Activated CD4-positive, alpha-beta T cell treated with anti-CD3 and anti-CD28 coated beads, Interleukin-2, amount 50 U/mL, for 1 hour (primary cell): ENCODE results near the gene MAPK12.

Source experiments
- DNase-seq: peaks from one replicate; pipeline ENCODE4 v3.0.0-alpha.2; 2020

The MAPK12 gene

DNA sequence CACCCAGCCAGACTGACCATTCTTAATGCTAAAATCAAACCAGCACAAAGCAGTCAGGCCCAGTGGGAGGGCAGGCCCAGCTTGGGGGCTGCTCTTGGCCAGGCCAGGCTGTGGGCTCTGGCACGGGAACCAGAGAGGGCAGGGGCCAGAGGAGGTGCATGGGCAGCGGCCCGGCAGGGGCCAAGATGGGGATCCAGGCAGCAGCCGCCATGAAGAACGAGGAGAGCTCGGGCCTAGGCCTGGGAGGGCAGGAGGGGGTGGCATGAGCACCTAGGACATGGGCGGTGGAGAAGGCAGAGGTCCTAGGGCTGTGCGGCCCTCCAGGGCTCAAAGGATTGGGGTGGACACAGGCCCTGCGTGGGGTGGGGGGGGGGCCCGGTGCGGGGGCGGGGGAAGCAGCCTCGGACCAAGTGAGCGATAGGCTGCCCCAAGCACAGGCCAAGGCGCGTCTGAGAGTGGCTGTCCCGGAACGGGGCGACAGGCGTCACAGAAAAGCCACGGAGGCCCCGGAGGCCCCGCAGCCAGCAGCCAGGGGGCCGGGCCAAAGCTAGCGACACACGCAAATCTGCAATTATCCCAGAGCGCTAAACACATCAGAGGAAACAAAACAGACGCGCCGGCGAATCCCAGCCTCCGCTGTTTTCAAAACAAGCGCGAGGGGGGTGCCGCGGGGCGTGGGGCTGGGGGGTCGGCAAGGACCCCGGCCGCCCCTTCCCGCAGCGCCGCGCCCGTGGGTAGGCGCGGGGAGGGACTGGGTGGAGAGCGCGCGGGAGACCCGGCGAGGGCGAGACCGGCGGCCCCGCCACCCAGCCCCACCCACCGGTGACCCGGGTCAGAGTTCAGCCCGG, 37.7 kb upstream of the MAPK12 start:
- no peak for DNase-seq

DNA sequence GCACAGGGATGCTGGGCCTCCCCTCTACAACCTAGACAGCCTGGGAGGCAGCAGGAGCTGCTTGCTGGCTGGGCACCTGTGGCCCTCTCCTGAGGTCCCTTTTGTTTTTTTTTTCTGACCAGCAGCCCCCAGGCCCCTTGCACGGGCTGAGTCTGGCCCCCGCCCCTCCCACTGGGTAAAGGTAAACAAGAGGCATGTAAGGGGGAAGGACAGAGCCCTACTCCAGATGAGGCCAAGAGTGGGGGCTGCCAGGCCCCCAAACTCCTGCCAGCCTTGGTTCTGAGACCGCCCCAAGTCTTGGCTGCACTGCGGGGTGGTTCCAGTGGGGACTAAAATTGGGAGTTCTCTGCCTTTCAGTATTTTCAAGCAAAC, 36.8 kb upstream of the MAPK12 start:
- no peak for DNase-seq

DNA sequence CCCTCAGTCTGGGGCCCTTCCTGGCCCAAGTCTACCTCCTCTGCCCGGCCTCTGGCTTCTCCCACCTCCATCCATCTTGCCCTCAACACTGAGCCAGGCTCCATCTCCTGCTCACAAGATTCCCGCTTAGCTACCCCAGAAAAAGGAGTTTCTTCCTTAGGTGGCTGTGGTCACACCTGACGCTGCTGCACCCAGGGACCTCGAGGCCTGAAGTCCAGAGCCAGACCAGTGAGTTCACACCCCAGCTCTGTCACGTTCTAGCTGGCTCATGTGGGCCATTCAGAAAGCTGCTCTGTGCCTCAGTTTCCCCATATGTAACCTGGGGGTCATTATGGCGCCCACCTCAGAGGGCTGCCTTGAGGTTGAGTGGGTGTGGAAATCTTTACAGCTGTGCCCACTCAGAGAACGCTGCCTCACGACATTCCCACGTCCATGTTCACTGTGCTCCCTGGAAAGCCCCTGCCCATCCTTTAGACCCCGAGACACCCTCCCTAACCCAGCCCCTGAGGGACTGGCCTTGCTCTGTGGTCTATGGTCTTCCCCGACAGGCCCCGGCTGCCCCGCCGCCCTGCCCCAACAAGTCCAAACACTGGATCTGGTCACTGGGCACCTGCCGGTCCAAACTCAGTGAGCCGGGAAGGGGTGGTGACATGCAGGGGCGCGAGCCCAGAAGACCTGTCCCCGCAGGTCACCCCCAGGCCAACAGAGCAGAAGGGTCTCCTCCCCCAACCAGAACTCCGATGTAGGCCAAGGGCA, 36.2 kb upstream of the MAPK12 start:
- DNase-seq, result no peak

DNA sequence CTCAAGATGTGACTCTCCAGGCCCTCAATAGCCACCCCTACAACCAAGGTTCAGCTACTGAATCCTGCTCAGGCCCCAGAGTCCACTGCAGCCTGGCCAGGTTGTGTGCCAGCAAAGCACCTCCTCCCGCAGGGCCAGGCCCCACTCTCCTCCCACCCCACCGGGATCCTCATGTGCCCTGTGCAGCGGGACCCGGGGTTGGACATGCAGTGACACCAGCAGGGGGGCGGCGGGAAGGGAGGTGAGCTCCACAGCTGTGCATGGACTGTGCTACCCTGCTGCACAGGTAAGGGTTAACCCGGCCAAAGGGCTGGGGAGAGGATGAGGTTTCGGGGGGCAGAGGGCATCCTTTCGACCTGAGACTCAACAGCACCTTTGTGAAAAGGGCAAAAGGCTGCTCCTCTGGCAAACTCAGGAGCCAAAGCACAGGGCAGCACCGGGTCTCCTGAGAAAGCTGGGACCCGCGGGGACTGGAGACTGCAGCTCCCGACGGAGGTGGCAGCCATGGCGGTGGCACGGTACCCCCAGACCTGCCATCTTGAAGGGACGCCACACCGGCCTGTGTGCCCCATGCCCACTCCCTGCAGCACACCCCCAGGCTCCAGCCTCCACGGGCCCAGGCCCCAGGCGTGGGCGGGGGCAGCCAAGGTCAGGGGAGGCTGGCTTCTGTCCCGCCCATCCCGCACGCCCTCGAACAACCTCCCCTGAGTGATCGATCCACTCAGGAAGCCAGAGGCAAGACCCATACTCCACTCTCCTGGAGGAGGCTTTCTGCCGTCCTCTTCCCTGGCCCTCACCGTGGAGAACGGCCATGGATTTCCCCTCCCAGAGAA, 35.4 kb upstream of the MAPK12 start:
- DNase-seq, result no peak

DNA sequence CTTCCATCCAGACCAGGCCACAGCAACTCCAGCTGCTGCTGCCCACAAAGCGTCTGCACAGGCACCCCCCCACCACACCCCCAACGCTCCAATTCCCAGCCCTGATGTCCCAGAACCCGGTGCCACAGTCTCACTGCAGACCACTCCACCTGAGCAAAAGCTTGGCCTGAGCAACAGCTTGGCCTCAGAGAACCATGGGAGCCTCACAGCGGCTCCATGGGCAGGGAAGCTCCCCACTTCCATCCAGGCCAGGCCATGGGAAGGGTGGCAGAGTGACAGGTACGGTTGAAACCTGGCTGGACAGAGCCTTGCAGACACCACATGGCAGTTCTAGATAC, 32.8 kb upstream of the MAPK12 start:
- no peak for DNase-seq

DNA sequence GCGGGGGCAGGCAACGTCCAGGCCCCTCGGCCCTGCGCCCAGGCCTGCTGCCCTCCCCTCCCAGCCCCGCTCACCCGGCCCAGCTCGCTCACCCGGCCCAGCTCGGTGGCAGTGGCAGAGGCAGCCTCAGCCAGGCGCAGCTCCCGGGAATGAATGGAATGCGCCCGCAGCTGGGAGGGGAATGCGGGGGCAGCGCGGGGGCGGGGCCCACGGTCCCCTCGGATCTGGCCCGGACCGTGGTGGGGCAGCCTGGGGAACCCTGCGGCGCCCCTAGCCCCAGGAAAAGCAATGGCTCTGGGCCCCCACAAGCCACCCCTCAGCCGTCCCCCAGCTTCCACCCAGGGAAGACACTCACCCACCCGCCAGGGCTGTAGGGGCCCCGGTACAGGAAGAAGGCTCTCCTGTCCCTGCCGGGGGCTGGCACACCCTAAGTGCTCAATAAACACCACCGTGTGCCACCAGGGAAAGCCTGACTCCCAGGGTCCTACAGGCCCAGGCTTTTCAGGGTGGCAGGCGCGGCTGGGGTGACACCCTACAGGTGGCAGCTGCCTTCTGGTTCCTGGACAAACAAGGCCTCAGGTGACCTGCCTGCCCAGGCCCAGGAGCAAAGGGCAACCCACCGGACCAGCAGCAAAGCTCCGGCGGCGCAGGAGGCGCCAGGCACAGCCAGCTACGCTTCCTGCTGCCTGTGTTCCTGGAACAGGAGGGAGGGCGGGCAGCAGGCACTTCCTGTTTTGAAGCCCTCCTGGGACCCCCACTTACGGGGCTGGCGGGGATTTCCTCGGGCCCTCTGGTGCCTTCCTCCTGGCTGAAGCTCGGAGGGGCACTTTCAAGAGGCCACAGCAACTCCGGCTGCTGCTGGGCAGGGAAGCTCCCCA, 32.2 kb upstream of the MAPK12 start:
- no peak for DNase-seq

DNA sequence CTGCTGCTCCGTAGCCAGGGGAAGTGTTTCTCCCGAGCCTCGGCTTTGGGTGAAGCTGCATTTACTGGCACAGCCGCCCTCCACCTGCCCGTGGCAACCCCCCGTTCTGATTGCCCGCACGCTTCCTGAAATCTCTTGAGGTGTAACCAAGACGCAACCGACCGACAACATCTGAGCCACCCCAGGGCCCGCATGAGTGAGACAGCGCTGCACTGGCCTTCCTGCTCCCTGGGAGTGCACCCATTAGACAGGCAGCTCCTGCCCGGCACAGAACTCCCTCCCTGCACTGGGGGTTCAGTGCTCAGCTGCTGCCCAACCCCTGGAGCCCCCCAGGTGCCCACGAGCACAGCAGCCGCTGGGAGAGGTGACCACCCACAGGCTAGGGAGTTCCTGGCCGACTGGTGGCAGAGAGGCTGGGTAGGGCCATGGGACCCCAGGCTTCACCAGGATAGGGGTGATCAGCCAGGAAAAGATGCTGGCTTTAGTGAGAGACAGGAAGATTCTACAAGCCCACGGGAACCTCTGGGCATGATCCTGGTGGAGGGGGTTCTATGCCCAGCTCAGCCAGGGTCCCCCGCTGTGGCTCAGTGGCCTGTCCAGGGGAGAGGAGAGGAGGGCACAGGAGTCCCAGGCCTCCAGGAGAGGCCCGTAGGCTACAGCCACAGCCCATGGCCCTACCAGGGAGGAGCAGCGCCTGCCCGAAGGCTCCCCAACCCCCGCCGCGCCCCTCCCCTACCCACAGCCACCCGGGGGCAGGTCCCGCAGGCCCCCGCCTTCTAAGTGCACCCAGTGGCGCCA, 31.4 kb upstream of the MAPK12 start:
- no peak for DNase-seq

DNA sequence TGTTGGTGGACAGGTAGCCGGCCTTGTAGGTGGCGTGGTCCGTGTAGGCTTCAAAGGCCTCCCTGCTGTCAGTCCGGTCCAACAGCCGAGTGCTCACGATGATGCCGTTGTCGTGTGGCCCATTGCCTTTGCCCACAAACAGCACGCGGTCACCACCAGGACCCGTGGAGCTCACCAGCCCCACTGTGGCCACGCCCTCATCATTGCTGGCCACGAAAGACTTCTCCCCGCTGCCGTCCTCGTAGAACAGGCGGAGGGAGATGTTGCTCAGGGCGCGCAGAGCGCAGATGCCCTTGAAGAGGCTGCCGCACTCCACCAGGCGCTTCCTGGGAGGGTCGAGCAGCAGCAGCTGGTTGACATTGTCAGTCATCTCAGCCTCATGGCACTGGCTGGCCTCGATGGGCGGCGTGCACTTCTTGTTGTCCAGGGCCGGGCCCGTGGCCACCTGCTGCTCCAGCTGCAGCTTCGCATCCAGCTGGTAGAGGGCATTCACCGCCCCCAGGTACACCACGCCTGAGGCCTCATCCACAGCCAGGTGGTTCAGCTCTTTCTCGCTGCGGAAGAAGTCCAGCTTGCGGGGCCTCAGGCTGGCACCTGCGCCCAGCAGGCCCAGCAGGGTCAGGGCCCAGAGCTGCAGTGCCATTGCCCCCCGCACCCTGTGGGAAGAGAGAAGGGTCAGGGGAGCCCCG, 28.6 kb upstream of the MAPK12 start:
- no peak for DNase-seq

DNA sequence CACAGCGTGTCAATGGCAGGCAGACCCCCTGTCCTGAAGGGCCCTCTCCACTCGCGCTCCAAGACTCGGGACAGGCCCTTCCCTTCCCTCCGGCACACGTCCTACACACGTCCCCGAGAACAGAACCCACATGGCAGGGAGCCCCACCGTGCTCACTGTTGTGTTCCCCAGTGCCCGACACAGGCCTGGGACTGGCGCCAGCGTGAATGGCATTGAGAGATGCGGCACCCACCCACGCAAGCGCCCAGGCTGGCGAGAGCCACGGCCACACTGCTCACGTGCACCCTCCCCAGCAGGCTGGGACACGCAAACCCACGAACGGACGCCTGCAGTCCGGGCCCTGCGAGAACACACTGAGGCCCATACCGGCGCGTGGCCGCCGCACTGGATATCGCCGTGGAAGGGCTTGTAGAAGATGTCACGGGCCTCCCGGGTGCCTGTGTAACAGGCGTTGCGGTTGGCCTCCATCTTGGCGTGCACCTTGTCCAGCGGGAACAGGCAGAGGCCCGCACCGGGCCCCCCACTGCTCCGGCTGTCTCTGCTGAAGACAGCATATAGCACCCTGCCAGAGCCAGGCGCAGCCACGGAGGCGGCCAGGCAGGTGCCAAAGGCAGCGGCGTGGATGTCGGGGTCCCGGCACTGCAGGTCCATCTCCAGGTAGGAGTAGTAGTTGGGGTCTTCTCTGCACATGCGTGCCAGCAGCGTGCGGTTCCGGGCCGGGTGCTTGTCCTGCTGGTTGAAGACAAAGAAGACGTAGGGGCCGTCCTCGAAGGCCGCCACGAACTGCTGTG, 27.9 kb upstream of the MAPK12 start:
- no peak for DNase-seq

DNA sequence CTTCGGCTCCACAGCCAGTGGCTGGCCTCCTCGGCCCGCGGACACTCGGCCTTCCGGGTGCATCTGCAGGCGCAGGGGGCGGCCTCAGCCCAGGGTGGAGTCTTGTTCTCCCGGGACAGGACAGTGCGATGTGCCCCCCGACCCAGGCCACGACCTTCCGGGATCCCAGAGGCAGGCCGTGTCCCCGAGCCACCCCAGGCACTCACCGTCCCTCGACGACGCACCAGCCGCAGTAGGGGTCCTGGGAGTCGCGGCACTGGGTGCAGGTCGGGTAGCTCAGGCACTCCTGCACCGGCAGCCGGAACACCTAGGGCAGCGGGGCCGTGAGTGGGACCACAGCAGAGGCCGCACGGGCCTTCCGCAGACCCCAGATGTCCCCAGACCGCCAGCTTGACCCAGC, 26.2 kb upstream of the MAPK12 start:
- no peak for DNase-seq

DNA sequence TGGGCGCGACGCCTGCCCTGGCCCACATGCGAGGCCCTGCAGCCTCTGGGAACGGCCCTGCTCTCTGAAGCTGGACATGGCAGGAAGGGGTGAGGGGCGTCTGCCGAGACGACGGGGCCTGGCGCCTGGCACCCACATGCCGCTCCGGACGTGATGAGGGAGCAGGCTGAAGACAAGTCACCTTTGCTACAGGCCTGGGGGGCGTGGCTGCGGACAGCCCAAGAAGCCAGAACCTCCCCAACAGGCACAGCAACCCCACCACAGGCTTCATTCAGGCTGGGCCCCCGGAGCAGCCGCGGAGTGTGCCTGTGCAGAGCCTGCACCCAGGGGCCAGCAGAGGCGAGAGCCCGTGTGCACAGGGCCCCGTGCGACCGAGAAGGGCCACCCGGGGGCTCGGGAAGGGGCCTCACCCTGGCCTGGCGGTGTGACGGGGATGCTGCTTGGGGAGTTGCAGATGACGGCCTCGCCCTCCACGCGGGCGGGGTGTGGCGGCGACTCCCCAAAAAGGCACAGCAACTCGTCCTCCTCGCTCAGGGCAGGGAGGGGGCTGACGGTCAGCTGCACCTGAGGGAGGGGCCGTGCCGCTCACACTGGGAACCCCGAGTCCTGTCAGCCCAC, 25.3 kb upstream of the MAPK12 start:
- DNase-seq, result no peak

DNA sequence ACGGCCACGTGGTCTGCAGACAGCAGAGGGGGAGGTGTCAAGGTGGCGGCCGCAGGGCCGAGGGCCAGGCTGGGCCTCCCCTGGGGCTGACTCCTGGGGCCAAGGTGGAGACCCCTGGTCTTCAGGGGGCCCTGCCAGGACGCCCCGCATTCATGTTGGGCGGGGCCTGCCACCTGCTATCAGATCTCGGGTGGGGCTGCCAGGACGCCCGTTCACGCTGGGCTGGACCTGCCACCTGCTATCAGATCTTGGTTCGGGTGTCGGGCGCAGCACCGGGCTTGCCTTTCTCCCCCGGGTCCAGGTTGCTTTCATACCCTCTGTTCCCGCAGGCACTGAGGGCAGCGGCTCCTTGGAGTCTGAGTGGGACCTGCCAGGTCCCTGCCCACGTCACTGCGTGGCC, 24.8 kb upstream of the MAPK12 start:
- DNase-seq, result no peak

DNA sequence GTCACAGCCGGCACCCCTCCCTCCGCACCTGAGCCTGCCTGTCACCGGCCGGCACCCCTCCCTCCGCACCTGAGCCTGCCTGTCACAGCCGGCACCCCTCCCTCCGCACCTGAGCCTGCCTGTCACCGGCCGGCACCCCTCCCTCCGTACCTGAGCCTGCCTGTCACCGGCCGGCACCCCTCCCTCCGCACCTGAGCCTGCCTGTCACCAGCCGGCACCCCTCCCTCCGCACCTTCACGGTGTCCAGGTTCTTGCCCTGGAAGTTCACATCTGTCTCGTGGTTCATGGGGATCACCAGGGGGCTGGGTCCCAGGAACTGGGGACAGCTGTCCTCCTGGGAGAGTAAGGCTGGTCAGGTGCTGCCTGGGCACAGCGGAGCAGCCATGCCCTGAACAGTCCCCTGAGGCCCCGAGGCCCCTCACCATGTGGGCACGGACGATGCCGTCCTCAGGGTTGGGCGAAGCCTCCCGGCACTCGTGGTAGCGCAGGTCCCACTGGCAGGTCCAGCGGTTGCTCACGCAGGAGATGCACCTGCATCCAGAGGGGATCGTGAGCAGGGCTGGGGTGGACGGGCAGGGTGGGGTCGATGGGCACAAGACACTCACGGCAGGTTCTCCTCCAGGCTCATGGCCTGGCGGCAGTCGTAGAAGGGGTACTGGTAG, 24.2 kb upstream of the MAPK12 start:
- no peak for DNase-seq

DNA sequence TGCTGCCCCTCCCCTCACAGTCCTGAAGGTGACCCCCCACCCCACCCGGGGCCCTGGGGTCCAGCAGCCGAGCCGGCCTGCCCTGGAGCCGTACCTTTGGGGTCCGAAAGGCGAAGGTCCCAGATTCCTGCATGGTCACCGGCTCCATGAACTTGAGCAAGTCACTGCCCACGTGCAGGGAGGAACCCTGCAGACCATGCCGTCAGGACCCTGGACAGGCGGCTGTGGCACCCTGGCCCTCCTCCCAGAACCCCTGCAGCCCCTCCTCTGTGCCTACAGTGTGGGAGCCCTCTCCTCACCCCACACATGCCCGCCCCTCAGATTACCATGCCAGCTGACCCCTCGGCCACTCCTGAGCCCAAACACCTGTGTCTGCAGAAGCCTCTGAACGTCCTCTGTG, 23.0 kb upstream of the MAPK12 start:
- no peak for DNase-seq

DNA sequence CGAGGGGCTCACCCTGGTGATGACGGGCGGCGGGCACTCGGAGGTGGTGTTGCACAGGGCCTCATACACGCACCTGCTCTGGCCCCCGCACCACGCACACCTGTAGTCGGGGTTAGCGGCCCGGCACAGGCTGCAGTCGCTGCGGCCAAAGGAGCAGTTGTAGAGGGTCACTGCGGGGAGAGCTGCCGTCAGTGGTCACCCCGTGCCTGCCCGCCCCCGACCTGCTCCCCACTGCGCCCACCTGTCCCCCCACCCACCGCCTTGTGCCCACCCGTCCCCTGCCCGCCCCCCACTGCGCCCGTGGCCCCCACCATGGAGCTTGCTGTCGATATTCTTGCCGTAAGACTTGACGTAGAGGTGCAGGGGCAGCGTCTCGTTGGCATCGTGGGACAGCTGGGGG, 22.3 kb upstream of the MAPK12 start:
- DNase-seq, result no peak

DNA sequence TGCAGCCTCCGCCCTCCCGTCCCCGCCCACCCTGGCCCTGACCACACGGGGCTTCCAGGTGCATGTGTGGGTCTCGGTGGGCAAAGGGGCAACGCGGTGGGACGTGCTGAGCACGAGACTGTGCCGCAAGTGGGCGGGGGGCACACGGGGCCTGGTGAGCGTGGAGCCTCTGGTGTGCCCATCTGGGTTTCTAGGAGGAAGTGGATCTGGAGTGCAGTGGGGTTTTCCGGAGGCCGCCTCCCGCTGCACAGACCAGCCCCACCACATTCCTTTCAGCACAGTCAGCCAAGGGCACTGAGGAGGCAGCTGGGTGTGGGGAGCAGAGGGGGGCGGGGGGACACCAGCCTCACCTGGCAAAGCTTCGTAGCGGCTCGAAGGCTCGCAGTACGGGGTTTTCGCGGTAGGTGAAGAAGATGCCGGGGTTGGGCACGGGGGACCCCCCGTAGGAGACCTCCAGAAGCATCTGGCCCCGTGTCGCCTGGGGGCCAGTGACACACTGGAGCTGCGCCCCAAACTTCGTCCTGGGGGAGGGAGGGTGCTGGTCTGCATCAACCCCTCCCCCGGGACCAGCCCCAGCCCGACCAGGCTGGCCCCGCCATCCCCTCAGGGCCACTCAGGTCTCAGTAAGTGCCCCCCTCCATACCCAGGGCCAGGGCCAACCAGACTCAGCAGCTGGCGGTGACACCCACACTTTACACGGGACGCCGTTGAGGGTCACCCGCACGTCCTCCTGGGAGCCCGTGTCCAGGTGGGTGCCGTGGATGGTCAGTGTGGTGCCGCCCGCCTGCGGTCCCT, 21.1 kb upstream of the MAPK12 start:
- no peak for DNase-seq

DNA sequence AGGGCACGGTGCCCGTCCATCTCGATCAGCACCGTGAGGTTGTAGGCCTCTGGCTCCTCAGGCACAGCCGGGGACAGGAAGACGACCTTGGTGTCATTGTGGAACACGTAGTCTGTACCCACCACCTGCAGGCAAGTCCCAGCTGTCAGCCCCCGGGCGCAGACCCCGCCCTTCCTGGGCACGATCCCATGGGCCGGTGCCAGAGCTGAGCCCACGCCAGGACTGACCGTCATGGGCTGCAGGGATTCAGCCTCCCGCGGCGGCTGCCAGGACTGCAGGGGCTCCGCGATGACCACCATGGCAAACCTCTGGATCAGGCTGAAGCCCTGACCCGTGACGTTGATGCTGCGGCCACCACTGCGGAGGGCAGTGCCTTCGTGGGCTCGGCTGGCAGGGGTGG, 20.5 kb upstream of the MAPK12 start:
- DNase-seq, result no peak

DNA sequence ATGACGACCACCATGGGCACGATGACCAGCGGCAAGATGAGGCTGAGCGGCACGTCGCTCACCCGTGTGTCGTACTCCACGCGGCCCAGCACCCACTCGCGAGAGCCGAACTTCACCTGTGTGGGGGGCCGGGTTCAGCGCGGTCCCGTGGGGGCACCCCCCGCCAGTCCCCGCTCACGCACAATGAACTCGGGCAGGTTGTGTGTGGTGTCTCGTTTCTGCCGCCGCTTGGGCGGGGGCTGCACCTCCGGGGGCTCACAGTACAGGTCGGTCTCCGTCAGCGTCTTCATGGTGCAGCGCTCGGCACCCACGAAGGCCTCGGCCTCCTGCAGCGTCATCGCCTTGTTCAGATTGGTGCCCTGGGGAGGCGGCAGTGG, 19.9 kb upstream of the MAPK12 start:
- no peak for DNase-seq
